ENCODE measurements around the gene TTC34.

TTC34 gene

DNA sequence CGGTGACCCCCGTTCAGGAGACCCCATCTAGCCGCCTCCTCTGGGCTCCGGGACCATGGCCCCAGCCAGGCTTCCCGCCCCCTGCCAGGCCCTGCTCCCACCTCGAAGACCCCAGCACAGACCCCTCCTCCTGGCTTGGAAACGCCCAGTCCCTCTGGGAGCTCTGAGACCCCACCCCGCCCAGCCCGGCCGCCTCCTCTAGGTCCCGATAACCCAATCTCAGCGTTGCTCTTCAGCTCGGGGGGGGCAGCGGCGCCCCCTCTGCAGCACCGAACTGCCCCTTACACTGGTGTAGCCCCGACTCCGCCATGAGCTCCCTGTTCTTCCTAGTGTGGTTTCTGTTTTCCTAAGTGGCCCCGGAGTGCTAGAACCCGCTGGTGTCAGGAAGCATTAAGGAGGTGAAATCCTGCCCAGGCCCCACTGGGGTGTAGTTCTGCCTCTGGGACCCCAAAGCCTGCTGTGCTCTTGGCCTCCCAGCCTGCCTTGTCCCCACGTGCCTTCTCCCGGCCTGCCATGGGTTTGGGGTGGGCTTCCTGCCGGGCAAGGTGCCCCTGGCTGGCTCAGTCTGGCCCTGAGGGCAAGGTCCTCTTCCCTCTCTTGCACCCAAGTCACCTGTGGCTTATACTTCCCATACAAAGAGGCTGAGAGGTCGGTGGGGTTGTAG, 157.9 kb downstream of the TTC34 start:
- no CpG with 5 or more reads among the region's 24 CpGs for WGBS (ENCODE audit: extremely low coverage, insufficient coverage, insufficient read length)
- no peak overlapping the region for H3K27ac ChIP-seq (ENCODE audit: low read depth, low read length)

DNA sequence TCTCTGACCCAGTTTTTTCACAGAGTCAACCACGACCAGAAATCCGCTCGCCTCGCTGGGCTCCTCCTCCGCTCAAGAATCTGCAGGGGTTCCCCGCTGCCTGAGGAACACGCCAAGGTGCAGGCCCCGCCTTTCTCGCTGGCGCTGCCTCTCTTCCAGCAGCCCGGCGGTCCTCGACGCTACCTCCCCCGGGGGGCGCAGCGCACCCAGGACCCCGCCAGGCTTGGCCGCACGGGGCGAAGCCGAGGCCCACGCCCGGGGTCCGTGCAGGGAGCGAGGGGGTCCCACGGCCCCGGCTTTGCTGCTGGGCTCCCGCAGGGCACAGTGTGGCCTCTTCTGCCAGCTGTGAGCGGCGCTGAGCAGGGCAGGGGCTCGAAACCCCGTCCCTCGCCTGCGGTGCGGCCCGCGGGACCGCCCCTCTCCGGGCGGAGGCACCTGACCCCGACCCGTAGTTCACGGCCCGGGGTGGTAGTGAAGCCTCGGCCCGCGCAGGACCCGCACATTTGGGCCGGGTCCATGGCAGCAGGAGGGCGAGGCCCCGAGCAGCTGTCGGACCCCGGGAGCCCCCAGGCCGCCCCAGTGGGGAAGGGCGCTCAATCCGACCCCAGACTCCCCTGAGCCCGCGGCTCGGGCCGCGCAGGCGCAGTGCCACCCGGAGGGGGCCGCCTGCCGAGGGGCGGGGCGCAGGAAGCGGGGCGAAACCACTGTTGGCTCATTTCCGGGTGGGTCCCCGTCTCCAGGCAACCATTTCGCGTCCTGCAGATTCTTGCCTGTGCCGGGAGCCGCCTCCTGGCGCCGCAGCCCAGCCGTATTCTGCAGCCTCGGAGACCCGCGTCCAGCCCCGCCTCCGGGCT, 158.7 kb downstream of the TTC34 start:
- H3K27ac ChIP-seq (ENCODE audit: low read depth, low read length) = no peak overlapping the region
- WGBS (ENCODE audit: extremely low coverage, insufficient coverage, insufficient read length) = no CpG with 5 or more reads among the region's 84 CpGs
- H3K27me3 ChIP-seq (ENCODE audit: insufficient read depth, low read length) = no peaks in the 10 kb centered on the region
- H3K36me3 ChIP-seq (ENCODE audit: control insufficient read depth in 1 of 2, insufficient read depth in 2 of 2, low read length in 2 of 2) = peaks cover 0 to 1% of the 10 kb centered on the region in 2 experiments
- peaks cover 14% of the 10 kb centered on the region for H3K9me3 ChIP-seq (ENCODE audit: insufficient read depth, low read depth, low read length)
- peak overlapping the region; percentile 86 for H2AFZ ChIP-seq (ENCODE audit: insufficient read depth, low read length, poor library complexity)
- peak overlapping the region; percentile 95 for H3K18ac ChIP-seq (ENCODE audit: low read length)
- peaks cover 6% of the 10 kb centered on the region for H3K79me1 ChIP-seq (ENCODE audit: low read length)
- peak overlapping the region; percentile 61 for H2BK120ac ChIP-seq (ENCODE audit: insufficient read depth, low read length, poor library complexity)
- H3K23ac ChIP-seq (ENCODE audit: low read length) = no peak overlapping the region
- H2AK5ac ChIP-seq (ENCODE audit: low read length) = peak overlapping the region; percentile 84
- no peak overlapping the region for H2BK12ac ChIP-seq (ENCODE audit: low read length)
- H3K79me2 ChIP-seq (ENCODE audit: control insufficient read depth, insufficient read depth, low read length, poor library complexity) = peaks cover 8% of the 10 kb centered on the region
- peak; percentile 36 to 67 for DNase-seq
- H4K12ac ChIP-seq (ENCODE audit: low read depth, low read length) = peak overlapping the region; percentile 81
- H4K91ac ChIP-seq (ENCODE audit: low read depth, low read length) = peak overlapping the region; percentile 83
- H3K4me3 ChIP-seq (ENCODE audit: low read depth, low read length) = peak overlapping the region; percentile 87
- peak overlapping the region; percentile 97 for H3K14ac ChIP-seq (ENCODE audit: low read length)
- peak overlapping the region; percentile 75 for H2BK5ac ChIP-seq (ENCODE audit: low read depth, low read length, poor library complexity)
- H3K9ac ChIP-seq (ENCODE audit: low read length) = peak overlapping the region; percentile 86
- H3K4me2 ChIP-seq (ENCODE audit: low read length) = peak overlapping the region; percentile 77
- peak overlapping the region; percentile 97 for H4K8ac ChIP-seq (ENCODE audit: low read depth, low read length)
- peak overlapping the region; percentile 66 for H3K4ac ChIP-seq (ENCODE audit: low read depth, low read length)
- peaks cover 7 to 14% of the 10 kb centered on the region in 2 experiments for H3K4me1 ChIP-seq (ENCODE audit: control insufficient read depth in 1 of 2, insufficient read depth in 2 of 2, low read length in 2 of 2)

More for the DNA sequence above, 157.9 kb downstream of the TTC34 start:
- Histone ChIP-seq H3K9ac (ENCODE audit: low read length) (no peak overlapping the region), H3K14ac (ENCODE audit: low read length) (no peak overlapping the region), H3K79me1 (ENCODE audit: low read length) (peaks cover 6% of the 10 kb centered on the region), H3K4me2 (ENCODE audit: low read length) (peak overlapping the region; percentile 77), H4K12ac (ENCODE audit: low read depth, low read length) (peak overlapping the region; percentile 38), H2BK5ac (ENCODE audit: low read depth, low read length, poor library complexity) (no peak overlapping the region), H3K4me1 (ENCODE audit: control insufficient read depth in 1 of 2, insufficient read depth in 2 of 2, low read length in 2 of 2) (peaks cover 7 to 14% of the 10 kb centered on the region in 2 experiments), H4K91ac (ENCODE audit: low read depth, low read length) (no peak overlapping the region), H3K4ac (ENCODE audit: low read depth, low read length) (no peak overlapping the region), H2AFZ (ENCODE audit: insufficient read depth, low read length, poor library complexity) (peak overlapping the region; percentile 58), H3K23ac (ENCODE audit: low read length) (no peak overlapping the region), H3K4me3 (ENCODE audit: low read depth, low read length) (peak overlapping the region; percentile 53), H3K18ac (ENCODE audit: low read length) (no peak overlapping the region), H3K9me3 (ENCODE audit: insufficient read depth, low read depth, low read length) (peaks cover 19% of the 10 kb centered on the region), H2BK12ac (ENCODE audit: low read length) (no peak overlapping the region), H2BK120ac (ENCODE audit: insufficient read depth, low read length, poor library complexity) (no peak overlapping the region), H2AK5ac (ENCODE audit: low read length) (no peak overlapping the region), H4K8ac (ENCODE audit: low read depth, low read length) (peak overlapping the region; percentile 26), H3K36me3 (ENCODE audit: control insufficient read depth in 1 of 2, insufficient read depth in 2 of 2, low read length in 2 of 2) (peaks cover 0 to 1% of the 10 kb centered on the region in 2 experiments), H3K27me3 (ENCODE audit: insufficient read depth, low read length) (no peaks in the 10 kb centered on the region), H3K79me2 (ENCODE audit: control insufficient read depth, insufficient read depth, low read length, poor library complexity) (peaks cover 8% of the 10 kb centered on the region)
- DNase-seq = no peak

DNA sequence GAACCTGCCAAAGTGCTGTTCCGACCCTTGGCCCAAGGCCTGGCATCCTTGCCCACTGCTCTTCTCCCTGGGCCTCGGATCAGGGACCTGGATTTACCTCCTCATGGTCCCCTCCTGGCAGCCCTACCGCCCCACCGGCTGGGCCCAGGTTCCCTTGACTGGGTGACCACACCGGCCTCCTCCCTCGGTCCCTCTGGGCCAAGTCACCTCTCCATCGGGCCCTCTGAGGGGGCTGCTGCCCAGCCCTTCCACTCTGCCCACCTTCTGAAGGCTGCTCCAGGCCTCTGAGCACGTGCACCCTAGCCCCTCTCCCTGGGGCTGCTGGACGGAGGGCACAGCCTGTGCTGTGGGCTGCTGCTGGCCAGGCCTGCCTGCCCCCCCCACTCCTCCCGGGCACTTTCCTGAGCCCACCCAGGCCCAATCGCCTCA, 159.3 kb downstream of the TTC34 start:
- Histone ChIP-seq H3K4ac (ENCODE audit: low read depth, low read length) (peak overlapping the region; percentile 66), H3K23ac (ENCODE audit: low read length) (no peak overlapping the region), H2BK12ac (ENCODE audit: low read length) (no peak overlapping the region), H3K9me3 (ENCODE audit: insufficient read depth, low read depth, low read length) (peaks cover 19% of the 10 kb centered on the region), H3K4me3 (ENCODE audit: low read depth, low read length) (peak overlapping the region; percentile 87), H3K27ac (ENCODE audit: low read depth, low read length) (no peak overlapping the region), H3K9ac (ENCODE audit: low read length) (peak overlapping the region; percentile 86), H3K4me2 (ENCODE audit: low read length) (peak overlapping the region; percentile 77), H3K27me3 (ENCODE audit: insufficient read depth, low read length) (no peaks in the 10 kb centered on the region), H3K36me3 (ENCODE audit: control insufficient read depth in 1 of 2, insufficient read depth in 2 of 2, low read length in 2 of 2) (peaks cover 0 to 1% of the 10 kb centered on the region in 2 experiments), H2AK5ac (ENCODE audit: low read length) (peak overlapping the region; percentile 84), H3K4me1 (ENCODE audit: control insufficient read depth in 1 of 2, insufficient read depth in 2 of 2, low read length in 2 of 2) (peaks cover 7 to 14% of the 10 kb centered on the region in 2 experiments), H2AFZ (ENCODE audit: insufficient read depth, low read length, poor library complexity) (peak overlapping the region; percentile 86), H4K91ac (ENCODE audit: low read depth, low read length) (peak overlapping the region; percentile 83), H4K12ac (ENCODE audit: low read depth, low read length) (peak overlapping the region; percentile 81), H3K79me2 (ENCODE audit: control insufficient read depth, insufficient read depth, low read length, poor library complexity) (peaks cover 8% of the 10 kb centered on the region), H2BK5ac (ENCODE audit: low read depth, low read length, poor library complexity) (no peak overlapping the region), H4K8ac (ENCODE audit: low read depth, low read length) (peak overlapping the region; percentile 97), H3K14ac (ENCODE audit: low read length) (peak overlapping the region; percentile 97), H2BK120ac (ENCODE audit: insufficient read depth, low read length, poor library complexity) (no peak overlapping the region), H3K18ac (ENCODE audit: low read length) (peak overlapping the region; percentile 95), H3K79me1 (ENCODE audit: low read length) (peaks cover 6% of the 10 kb centered on the region)
- WGBS (ENCODE audit: extremely low coverage, insufficient coverage, insufficient read length) = no CpG with 5 or more reads among the region's 11 CpGs
- no peak for DNase-seq

DNA sequence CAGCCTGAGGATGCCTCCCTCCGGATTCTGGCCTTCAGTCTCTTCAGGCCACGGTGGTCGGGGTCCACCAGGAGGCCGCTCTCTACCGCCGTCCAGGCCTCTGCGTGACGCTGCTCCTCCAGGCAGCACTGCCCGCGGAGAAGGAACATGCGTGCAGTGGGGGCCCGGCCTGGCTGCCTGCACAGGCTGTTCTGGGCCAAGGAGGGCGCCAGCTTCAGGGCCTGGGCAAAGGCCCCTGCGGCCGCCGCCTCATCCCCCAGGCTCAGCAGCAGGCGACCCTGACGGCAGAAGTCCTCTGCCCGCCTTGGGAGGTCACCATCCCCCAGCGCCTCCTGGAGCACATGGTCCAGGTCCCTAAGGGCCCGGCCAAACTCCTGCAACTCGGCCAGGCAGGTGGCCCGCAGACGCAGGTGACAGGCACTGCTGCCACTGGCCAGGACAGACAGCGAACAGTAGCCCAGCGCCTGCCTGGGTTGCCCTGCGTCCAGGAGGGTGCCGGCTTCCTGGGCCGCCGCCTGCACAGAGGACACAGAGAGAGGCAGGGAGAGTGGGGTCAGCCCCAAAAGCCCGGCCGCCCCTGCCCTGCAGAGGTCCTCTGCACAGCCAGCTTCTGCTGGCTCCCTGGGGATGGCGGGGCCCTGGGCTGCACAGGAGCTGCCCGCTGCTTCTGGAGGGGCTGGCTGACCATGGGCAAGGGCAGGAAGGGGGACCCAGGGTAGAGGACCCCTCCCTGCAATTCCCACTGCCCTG, 159.9 kb downstream of the TTC34 start:
- Histone ChIP-seq H4K91ac (ENCODE audit: low read depth, low read length) (peak overlapping the region; percentile 83), H3K27me3 (ENCODE audit: insufficient read depth, low read length) (no peaks in the 10 kb centered on the region), H3K4me3 (ENCODE audit: low read depth, low read length) (no peak overlapping the region), H4K8ac (ENCODE audit: low read depth, low read length) (no peak overlapping the region), H4K12ac (ENCODE audit: low read depth, low read length) (peak overlapping the region; percentile 81), H3K9me3 (ENCODE audit: insufficient read depth, low read depth, low read length) (peaks cover 23% of the 10 kb centered on the region), H2BK12ac (ENCODE audit: low read length) (no peak overlapping the region), H3K4ac (ENCODE audit: low read depth, low read length) (no peak overlapping the region), H3K36me3 (ENCODE audit: control insufficient read depth in 1 of 2, insufficient read depth in 2 of 2, low read length in 2 of 2) (peaks cover 0 to 1% of the 10 kb centered on the region in 2 experiments), H3K18ac (ENCODE audit: low read length) (no peak overlapping the region), H3K4me2 (ENCODE audit: low read length) (no peak overlapping the region), H3K14ac (ENCODE audit: low read length) (no peak overlapping the region), H2BK120ac (ENCODE audit: insufficient read depth, low read length, poor library complexity) (no peak overlapping the region), H3K79me1 (ENCODE audit: low read length) (peaks cover 6% of the 10 kb centered on the region), H3K9ac (ENCODE audit: low read length) (no peak overlapping the region), H2AK5ac (ENCODE audit: low read length) (no peak overlapping the region), H2BK5ac (ENCODE audit: low read depth, low read length, poor library complexity) (no peak overlapping the region), H2AFZ (ENCODE audit: insufficient read depth, low read length, poor library complexity) (no peak overlapping the region), H3K23ac (ENCODE audit: low read length) (no peak overlapping the region), H3K79me2 (ENCODE audit: control insufficient read depth, insufficient read depth, low read length, poor library complexity) (peaks cover 8% of the 10 kb centered on the region), H3K27ac (ENCODE audit: low read depth, low read length) (no peak overlapping the region), H3K4me1 (ENCODE audit: control insufficient read depth in 1 of 2, insufficient read depth in 2 of 2, low read length in 2 of 2) (peaks cover 7 to 14% of the 10 kb centered on the region in 2 experiments)
- WGBS (ENCODE audit: extremely low coverage, insufficient coverage, insufficient read length) = no CpG with 5 or more reads among the region's 34 CpGs
- no peak for DNase-seq
